ENCODE measurements around the gene BACH2. TPM values are rescaled to one million over a fixed set of nuclear protein-coding genes. Genes with fewer than 3 reads are reported as not detected.

The BACH2 gene
- total RNA-seq, 6 donors from 2014 or later: 3.1 to 6.8 (median 5.3) TPM

DNA sequence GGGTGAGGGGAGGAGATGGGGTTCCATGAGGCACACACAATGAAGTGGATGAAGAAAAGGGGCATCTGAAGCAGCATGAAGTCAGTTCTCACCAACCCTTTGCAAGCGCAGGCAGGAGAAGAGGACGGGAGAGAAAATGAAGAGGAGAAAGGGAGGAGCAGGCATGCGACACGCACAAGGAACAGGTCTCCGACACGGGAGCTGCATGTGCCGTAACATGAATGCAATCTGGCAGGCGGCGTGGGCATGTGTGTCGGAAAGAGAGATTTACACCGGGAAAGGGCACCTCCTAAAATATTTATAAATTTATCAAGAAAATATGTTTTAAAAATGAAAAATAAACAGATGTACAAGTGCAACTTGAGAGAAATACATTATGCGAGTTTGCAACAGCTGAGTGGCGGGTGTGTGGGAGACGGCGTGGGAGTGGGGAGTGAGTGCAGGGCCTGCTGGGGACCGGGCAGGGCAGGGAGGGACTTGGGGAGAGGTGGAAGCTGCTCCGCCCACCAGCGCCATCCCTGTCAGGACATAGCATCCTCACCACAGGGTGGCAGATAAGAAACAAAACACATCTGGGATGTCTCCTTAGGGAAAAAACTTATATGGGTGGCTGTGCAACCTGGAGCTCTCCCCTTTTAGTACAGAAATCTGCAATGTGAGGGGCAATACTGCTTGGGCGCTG lies 361.8 kb downstream of the BACH2 start:
- Histone ChIP-seq H3K9me3 (no peaks in the 10 kb centered on the region), H3K27me3 (no peaks in the 10 kb centered on the region), H3K36me3 (peaks cover 0 to 8% (median 2%) of the 10 kb centered on the region in 4 donors), H3K27ac (no peak overlapping the region), H3K4me1 (no peaks in the 10 kb centered on the region), H3K4me3 (no peak overlapping the region)
- ATAC-seq (ENCODE audit: low FRiP score in 2 of 2) (no peak), DNase-seq (no peak)
- TF ChIP-seq POLR2A (IDR thresholded peaks at IDR 0.05) (no peak), EP300 (IDR thresholded peaks at IDR 0.05) (no peak), POLR2AphosphoS5 (IDR thresholded peaks at IDR 0.05) (no peak)
- TF ChIP-seq, protein P1, sequence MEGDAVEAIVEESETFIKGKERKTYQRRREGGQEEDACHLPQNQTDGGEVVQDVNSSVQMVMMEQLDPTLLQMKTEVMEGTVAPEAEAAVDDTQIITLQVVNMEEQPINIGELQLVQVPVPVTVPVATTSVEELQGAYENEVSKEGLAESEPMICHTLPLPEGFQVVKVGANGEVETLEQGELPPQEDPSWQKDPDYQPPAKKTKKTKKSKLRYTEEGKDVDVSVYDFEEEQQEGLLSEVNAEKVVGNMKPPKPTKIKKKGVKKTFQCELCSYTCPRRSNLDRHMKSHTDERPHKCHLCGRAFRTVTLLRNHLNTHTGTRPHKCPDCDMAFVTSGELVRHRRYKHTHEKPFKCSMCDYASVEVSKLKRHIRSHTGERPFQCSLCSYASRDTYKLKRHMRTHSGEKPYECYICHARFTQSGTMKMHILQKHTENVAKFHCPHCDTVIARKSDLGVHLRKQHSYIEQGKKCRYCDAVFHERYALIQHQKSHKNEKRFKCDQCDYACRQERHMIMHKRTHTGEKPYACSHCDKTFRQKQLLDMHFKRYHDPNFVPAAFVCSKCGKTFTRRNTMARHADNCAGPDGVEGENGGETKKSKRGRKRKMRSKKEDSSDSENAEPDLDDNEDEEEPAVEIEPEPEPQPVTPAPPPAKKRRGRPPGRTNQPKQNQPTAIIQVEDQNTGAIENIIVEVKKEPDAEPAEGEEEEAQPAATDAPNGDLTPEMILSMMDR (IDR thresholded peaks at IDR 0.05): no peak
- WGBS, 2 donors: 91 to 94% methylated on average over 19 of the region's 19 CpGs

DNA sequence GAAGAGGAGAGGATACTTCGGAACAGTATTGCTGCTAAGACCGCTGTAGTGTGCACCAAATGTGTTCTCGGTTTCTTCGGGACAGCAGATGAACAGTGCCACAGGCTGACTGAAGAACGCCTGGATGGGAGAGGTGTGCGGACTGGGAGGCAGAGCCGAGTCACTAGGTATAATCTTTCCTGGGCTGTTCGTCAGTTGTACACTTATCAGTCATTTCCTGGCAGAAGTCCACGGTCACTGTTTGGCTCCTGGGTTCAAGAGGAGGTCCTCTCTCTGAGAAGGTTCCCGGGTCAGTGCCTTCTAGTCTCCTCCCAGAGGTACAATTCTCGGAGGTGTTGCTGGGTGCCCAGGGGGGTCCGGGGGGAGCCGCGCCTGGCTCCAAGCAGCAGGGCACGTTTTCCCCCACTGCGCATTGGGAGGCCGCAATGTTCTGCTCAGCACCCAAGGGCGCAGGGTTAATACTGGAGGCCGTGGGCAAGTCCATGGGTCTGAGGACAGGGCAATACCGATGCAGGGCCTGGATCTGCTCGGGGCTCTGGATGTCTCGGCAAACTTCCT lies 364.3 kb downstream of the BACH2 start:
- Histone ChIP-seq H3K27ac (no peak overlapping the region), H3K4me1 (peaks cover 0 to 4% (median 1%) of the 10 kb centered on the region in 4 donors), H3K27me3 (no peaks in the 10 kb centered on the region), H3K4me3 (no peak overlapping the region), H3K9me3 (no peaks in the 10 kb centered on the region), H3K36me3 (peaks cover 0 to 8% (median 2%) of the 10 kb centered on the region in 4 donors)
- DNase-seq: peak in 1 of 2 donors; percentile 58
- no peak for ATAC-seq (ENCODE audit: low FRiP score in 2 of 2)
- WGBS, 2 donors: 89 to 94% methylated on average over 12 to 22 of the region's 22 CpGs
- TF ChIP-seq EP300 (IDR thresholded peaks at IDR 0.05): no peak
- TF ChIP-seq POLR2AphosphoS5 (IDR thresholded peaks at IDR 0.05): no peak
- TF ChIP-seq, protein P1 (IDR thresholded peaks at IDR 0.05): no peak
- no peak for TF ChIP-seq POLR2A (IDR thresholded peaks at IDR 0.05)

DNA sequence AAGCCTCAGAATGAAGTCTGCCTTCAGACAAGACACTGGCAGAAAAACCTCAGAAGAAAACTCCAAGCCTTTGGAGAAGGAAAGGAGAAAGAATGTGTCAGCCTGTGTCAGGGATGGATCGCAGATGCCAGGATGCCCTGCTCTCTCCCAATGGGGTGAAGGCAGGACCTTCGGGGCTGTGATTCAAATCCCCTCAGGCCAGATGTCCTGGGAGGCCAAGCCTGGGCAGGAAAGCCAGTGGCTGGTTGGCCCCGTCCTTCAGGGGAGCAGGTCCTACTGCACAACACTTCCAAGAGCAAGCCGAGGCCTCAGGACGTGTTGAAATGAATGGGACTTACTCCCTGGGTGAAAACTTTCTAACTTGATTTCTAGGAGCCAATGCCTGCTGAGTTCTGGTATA lies 365.9 kb downstream of the BACH2 start:
- DNase-seq (no peak), ATAC-seq (ENCODE audit: low FRiP score in 2 of 2) (no peak)
- Histone ChIP-seq H3K27ac (no peak overlapping the region), H3K27me3 (no peaks in the 10 kb centered on the region), H3K4me3 (no peak overlapping the region), H3K4me1 (peaks cover 0 to 6% (median 2%) of the 10 kb centered on the region in 4 donors), H3K9me3 (no peaks in the 10 kb centered on the region), H3K36me3 (peaks cover 0 to 8% (median 2%) of the 10 kb centered on the region in 4 donors)
- 72 to 78% methylated on average over 5 of the region's 5 CpGs for WGBS, 2 donors
- TF ChIP-seq, protein P1 (IDR thresholded peaks at IDR 0.05): no peak
- TF ChIP-seq POLR2AphosphoS5 (IDR thresholded peaks at IDR 0.05): no peak
- TF ChIP-seq POLR2A (IDR thresholded peaks at IDR 0.05): no peak
- TF ChIP-seq EP300 (IDR thresholded peaks at IDR 0.05): no peak

DNA sequence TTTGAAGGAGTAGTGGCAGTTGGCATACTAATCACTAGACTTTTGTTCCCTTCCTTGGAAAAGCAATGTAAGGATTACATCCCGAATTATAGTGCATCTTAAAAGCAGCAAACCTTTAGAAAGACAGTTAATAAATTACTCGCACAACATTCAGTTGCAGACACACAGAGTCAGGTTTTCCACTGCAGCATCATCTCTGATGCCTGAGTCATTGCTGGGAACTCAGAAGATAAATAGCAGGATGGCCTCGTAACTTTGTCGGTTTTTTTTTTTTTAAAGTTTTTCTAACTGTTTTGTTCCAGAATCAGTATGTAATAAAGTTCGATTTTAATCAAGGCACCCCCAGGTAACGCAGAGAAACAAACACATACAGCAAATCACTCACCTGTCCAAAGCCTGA lies 368.0 kb downstream of the BACH2 start:
- DNase-seq: no peak
- 82 to 88% methylated on average over 6 of the region's 6 CpGs for WGBS, 2 donors
- Histone ChIP-seq H3K27me3 (no peaks in the 10 kb centered on the region), H3K9me3 (no peaks in the 10 kb centered on the region), H3K27ac (peak overlapping the region in 1 of 4 donors; percentile 28), H3K36me3 (peaks cover 0 to 8% (median 2%) of the 10 kb centered on the region in 4 donors), H3K4me1 (peaks cover 0 to 6% (median 2%) of the 10 kb centered on the region in 4 donors), H3K4me3 (no peak overlapping the region)
- no peak for ATAC-seq (ENCODE audit: low FRiP score in 2 of 2)
- TF ChIP-seq EP300 (IDR thresholded peaks at IDR 0.05): no peak
- no peak for TF ChIP-seq POLR2AphosphoS5 (IDR thresholded peaks at IDR 0.05)
- TF ChIP-seq, protein P1 (IDR thresholded peaks at IDR 0.05): no peak
- TF ChIP-seq POLR2A (IDR thresholded peaks at IDR 0.05): no peak

All from upper lobe of left lung (tissue), 6 donors.